NCI-H1694 (cell line): ENCODE measurements around the gene MTUS2.

ENCODE experiments used
- DNase-seq: peaks from one replicate; lab custom pipeline; 2025; lab: John Stamatoyannopoulos, UW

The MTUS2 gene

GRCh38 chr13:28859069-28859468 is 38.9 kb downstream of the MTUS2 start:
- no peak for DNase-seq

- no peak for DNase-seq
These were observed 39.6 kb downstream of the MTUS2 start for GRCh38 chr13:28859717-28860116.

DNA sequence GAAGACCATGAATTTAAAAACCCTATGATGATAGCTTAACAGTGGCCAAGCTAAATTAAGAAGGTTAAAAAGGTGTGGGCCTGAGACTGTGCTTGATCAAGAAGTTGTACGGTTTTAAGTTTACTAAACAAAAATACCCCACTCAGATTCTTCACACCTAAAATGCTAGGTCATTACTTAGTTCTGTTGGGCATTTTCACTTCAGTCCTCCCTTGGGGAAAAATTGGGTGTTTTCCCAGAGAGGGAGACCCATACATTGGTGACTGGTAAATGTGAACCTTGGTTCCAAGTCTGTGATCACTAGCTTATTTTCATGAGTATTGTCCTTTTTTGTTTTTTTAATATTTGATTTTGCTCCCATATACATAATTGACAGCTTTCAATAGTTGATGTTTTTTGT is 44.4 kb downstream of the MTUS2 start:
- DNase-seq = no peak

DNA sequence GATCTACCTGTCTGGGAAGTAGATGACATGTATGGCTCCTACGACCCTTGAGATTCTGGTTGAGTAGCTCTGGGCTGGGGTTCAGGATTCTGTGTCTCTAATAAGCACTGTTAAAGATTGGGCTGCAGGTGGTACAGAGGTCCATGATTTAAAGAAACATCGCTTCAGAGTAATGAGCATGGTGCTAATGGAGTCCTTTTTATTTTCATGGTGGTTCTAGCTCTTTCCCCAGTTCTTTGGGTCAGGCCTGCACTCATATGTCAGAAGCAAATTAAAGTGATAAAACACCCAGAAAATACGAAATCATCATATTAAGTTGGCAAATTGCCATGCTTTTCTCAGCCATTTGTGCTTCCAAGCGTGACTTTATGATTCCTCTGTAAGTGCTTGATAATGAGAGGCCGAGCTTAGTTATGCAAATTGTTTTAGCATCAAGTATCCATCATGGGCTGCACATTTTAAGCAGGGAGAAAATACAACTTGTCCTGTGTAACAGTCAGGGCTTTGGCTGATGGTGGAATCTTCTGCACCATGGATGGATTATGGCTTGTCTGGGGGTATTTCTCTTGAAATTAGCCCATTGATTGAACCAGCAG is 45.1 kb downstream of the MTUS2 start:
- no peak for DNase-seq

DNA sequence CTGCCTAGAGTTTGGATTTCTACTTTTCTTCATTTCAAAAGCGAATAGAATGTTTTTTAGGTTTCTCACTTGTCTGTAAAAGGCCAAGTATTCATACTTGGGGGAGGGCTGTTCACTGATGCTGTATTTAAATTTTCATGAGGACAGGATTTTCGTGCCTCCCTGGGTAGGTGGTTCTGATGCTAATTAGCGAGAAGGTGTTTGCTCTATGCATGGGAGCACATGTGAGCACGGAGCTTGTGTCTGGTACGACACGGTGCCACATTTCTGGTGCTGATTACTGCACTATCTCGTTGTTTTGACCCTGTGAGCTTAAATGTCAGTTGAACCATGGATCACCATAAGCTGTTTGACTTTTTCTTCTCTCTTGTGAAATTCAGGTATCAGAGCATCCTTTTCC is 45.8 kb downstream of the MTUS2 start:
- DNase-seq = no peak

DNA sequence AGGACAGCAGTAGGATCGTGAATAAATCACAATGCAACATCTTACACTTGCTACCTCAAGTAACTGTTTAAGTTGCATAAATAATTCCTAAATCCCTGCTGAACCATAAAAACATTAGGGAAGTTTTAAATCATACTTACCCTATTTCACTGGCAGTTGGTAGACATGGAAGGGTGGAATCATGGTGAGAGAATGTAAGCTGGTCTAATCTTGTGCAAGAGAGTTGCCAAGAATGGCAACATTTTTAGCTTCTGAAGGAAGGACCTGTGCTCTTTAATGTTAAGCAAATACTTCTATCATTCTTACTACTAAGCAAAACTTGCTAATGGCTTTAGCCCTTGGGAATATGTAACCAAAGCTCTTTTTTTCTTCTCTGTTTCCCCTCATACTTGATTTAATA is 46.8 kb downstream of the MTUS2 start:
- DNase-seq = no peak

DNA sequence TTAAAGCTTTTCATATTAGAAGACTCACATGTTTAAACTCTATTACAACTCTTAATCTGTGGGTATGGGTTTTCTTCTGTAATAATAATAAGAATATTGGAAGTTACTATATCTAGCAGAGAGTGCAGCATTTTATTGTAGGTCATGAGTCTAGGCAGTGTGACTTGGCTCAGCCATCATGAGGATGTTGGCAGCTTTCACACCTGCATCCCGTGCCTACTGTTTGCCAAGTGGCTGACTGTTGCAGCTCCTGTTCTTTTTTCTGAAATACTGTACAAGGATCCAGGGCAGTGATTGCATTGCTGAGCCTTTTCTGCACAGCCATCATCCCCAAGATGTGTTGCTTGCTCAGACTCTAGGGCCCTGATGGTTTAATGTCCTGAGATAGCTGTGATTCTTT is 47.4 kb downstream of the MTUS2 start:
- DNase-seq = no peak

- DNase-seq = no peak
These were observed 52.5 kb downstream of the MTUS2 start for GRCh38 chr13:28872427-28873176.

DNA sequence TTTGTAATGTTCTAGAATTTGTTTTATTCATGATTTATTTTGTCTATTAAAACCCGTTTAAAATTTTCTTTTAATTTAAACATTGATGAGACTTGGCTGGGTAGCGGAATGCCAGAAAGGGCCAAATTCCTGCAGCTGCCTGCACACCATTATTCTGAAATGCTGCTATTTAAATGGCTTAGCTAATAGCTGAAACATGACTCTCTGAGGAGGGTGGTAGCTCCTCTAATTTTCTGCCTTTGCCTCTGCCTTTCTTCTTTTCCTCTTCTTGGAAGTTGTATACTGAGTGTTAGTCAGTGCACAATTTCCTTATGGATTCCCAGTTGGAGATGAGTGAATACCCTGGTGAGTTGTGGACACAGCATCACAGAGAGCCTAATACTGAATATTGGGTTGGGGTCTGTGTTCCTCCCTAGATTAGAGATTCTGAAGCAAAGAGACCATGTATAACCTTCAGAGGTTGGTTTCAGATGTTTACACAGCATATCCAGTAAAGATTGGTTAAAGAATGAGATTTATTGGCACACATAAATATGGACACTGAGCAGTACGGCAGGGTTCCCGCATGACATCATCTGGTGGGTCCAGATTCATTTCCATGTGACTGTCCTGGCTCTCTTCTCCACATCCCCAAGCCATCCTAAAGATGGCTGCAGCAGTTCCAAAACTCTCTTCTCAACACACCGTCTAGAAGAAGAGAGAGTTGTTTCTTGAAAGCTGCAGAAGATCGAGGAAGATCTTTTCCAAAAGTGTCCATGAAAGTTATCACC is 55.9 kb downstream of the MTUS2 start:
- no peak for DNase-seq

- no peak for DNase-seq
These were observed 57.3 kb downstream of the MTUS2 start for GRCh38 chr13:28877408-28877807.

DNA sequence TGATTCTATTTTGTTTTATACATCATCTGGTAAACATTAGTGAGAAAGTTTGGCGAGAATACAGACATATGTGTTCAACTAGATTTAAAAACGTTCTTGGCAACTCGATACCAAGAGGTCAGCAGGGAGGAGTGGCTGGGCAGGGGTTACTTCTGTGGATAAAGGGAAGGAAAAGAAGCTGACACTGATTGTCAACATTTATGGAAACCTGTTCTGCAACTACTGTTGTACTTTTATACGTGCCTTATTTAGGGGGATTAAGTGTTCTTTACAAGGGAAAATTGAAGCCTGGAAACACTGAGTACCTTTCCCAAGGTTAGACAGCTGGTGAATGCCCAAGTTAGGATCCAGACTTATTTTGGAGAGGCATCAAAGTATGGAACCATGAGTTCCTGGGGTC is 65.0 kb downstream of the MTUS2 start:
- DNase-seq = no peak

GRCh38 chr13:28889086-28889732 is 69.1 kb downstream of the MTUS2 start:
- no peak for DNase-seq

DNA sequence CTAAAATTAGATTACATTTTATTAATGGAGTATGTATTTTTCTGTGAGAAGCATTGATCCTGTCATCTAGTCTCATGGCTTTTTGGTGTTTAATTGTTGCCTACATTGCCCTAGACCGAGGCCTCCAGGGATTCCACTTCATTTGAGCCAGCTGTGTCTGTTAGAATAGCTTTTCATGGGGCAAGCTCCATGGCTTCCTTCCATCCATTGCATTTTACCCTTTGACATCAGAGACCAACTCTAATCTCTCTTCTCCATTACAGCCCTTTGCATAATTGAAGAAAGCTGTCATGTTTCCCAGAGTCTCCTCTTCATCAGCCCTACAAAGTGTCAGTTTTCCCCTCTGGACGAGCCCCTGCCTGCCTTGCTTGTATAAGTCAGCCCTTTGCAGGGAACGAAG is 70.6 kb downstream of the MTUS2 start:
- DNase-seq = no peak

GRCh38 chr13:28918030-28918429 is 97.9 kb downstream of the MTUS2 start:
- no peak for DNase-seq

DNA sequence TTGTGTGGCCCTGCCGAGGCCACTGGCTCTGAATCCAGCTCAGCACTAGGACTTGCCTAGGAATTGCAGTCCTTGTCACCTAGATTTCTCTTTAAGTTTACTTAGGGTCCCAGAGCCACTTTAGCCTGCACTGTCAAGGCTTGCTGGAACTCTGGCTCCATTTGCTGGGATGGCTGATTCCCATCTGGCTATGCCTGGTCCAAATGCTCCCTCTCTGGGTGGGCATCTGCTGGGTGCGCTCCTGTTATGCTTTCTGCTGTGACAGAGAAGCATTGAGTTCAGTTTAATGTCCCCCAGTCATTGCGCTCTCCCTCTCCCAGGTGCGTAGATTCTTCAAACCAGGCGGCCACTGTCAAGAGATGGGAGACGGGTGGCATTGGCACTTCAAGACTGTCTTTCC is 102.2 kb downstream of the MTUS2 start:
- no peak for DNase-seq

- DNase-seq = no peak
These were observed 115.0 kb downstream of the MTUS2 start for GRCh38 chr13:28935104-28935503.

GRCh38 chr13:28942906-28943305 is 122.8 kb downstream of the MTUS2 start:
- no peak for DNase-seq

- no peak for DNase-seq
These were observed 133.7 kb downstream of the MTUS2 start for GRCh38 chr13:28953714-28954418.

GRCh38 chr13:28954419-28954725 is 134.2 kb downstream of the MTUS2 start:
- DNase-seq = no peak

GRCh38 chr13:28954810-28955209 is 134.7 kb downstream of the MTUS2 start:
- DNase-seq = no peak

- no peak for DNase-seq
These were observed 135.3 kb downstream of the MTUS2 start for GRCh38 chr13:28955264-28955966.

DNA sequence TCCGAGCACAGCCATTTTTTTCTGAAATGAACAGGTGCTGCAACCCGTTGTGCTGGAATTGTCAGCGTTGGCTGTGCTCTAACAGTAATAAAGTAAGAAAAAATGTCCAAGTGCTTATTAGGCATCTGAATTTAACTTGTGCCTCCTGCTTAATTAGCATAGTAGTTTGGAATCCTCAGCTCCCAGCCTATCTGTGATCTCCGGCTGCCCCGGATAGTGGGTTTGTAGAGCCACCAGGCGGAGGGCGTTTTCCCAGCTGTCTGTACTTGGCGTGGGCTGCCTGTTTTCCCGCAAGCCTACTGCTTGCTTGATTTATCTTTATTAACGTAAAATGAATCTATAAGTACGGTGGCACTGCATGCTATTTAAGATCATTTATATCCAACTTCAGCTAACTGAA is 137.9 kb downstream of the MTUS2 start:
- DNase-seq = no peak
